Measurements from ENCODE around the gene MAEL. TPM values are rescaled to one million over a fixed set of nuclear protein-coding genes. Genes with fewer than 3 reads are reported as not detected.

The MAEL gene
- total RNA-seq, 1 experiment from 2014 or later, result 0.26 TPM

Other genes starting within 250 kb of the MAEL start
- 33.1 to 36.7 TPM (median 36.1 TPM) in 3 replicates for gene POGK, start 149.8 kb upstream of the MAEL start, total RNA-seq (2021)
- 16.6 to 18.8 TPM (median 17.5 TPM) in 3 replicates for gene TADA1, start 113.0 kb upstream of the MAEL start, total RNA-seq (2021)
- 0.89 to 1.8 TPM (median 1.6 TPM) in 3 replicates for gene ILDR2, start 13.7 kb upstream of the MAEL start, total RNA-seq (2021)
- gene GPA33, start 101.1 kb downstream of the MAEL start, total RNA-seq (2021), result 0.25 to 0.63 TPM (median 0.27 TPM) in 3 replicates
- gene STYXL2, start 104.8 kb downstream of the MAEL start, total RNA-seq (2021), result 0.14 to 0.59 TPM (median 0.57 TPM) in 3 replicates
- gene POU2F1, start 231.6 kb downstream of the MAEL start, total RNA-seq (2021), result 51.0 to 55.0 TPM (median 51.3 TPM) in 3 replicates